Endothelial cell (in vitro differentiated cells): ENCODE measurements around the gene SPDYE3. TPM values are rescaled to one million over a fixed set of nuclear protein-coding genes. Genes with fewer than 3 reads are reported as not detected.
A peak's percentile ranks its signal among the peaks of the same experiment; 100 is the strongest.
"Not testable (repeated sequence)": the region's sequence is repeated elsewhere in the genome, so short reads cannot be mapped to it uniquely, and the experiment has no call there.

Source experiments
- DNase-seq: peaks from one replicate; pipeline ENCODE4 v3.0.0; 2021; ENCODE audit warnings: low spot score
- H3K27ac Mint-ChIP-seq: one replicate; pipeline ENCODE4 v1.8.0; 2021; ENCODE audit warnings: mixed read lengths, inconsistent platforms; ENCODE audit not compliant: unreplicated experiment
- H3K27me3 Mint-ChIP-seq: one replicate; pipeline ENCODE4 v1.8.0; 2021; ENCODE audit warnings: mild to moderate bottlenecking, moderate library complexity, mixed read lengths, inconsistent platforms; ENCODE audit not compliant: unreplicated experiment
- H3K36me3 Mint-ChIP-seq: one replicate; pipeline ENCODE4 v1.8.0; 2021; ENCODE audit warnings: mild to moderate bottlenecking, low read depth, mixed read lengths, inconsistent platforms; ENCODE audit not compliant: unreplicated experiment
- H3K4me1 Mint-ChIP-seq: one replicate; pipeline ENCODE4 v1.8.0; 2021; ENCODE audit warnings: mild to moderate bottlenecking, mixed read lengths, inconsistent platforms; ENCODE audit not compliant: unreplicated experiment
- H3K4me3 Mint-ChIP-seq: one replicate; pipeline ENCODE4 v1.8.0; 2021; ENCODE audit warnings: mild to moderate bottlenecking, mixed read lengths, inconsistent platforms; ENCODE audit not compliant: unreplicated experiment
- H3K9me3 Mint-ChIP-seq: one replicate; pipeline ENCODE4 v1.8.0; 2021; ENCODE audit warnings: mixed read lengths, inconsistent platforms; ENCODE audit not compliant: unreplicated experiment
- total RNA-seq: library from RNA; stranded (reverse); fragmentation: NEBNext Ultra II Directional; extraction: Animal tissue kit (Norgen Biotek cat#: 25700); gene quantifications from one replicate; pipeline ENCODE4 v1.2.1, GENCODE V29; 2021; ENCODE audit not compliant: unreplicated experiment

The SPDYE3 gene
- total RNA-seq, 1 donor from 2014 or later, result not detected

GRCh38 chr7:100288258-100288657, 19.2 kb upstream of the SPDYE3 start:
- not testable (repeated sequence) for DNase-seq, H3K27me3 Mint-ChIP-seq, H3K36me3 Mint-ChIP-seq, H3K27ac Mint-ChIP-seq, H3K9me3 Mint-ChIP-seq, H3K4me3 Mint-ChIP-seq, H3K4me1 Mint-ChIP-seq

GRCh38 chr7:100292162-100292561, 15.3 kb upstream of the SPDYE3 start:
- not testable (repeated sequence) for H3K36me3 Mint-ChIP-seq, H3K4me1 Mint-ChIP-seq, H3K4me3 Mint-ChIP-seq, H3K9me3 Mint-ChIP-seq, H3K27me3 Mint-ChIP-seq, DNase-seq, H3K27ac Mint-ChIP-seq

GRCh38 chr7:100295269-100295668, 12.2 kb upstream of the SPDYE3 start:
- H3K9me3 Mint-ChIP-seq, H3K4me3 Mint-ChIP-seq, H3K4me1 Mint-ChIP-seq, H3K27me3 Mint-ChIP-seq, DNase-seq, H3K36me3 Mint-ChIP-seq: not testable (repeated sequence)
- peak overlapping the region; percentile 33 for H3K27ac Mint-ChIP-seq

GRCh38 chr7:100297852-100298631, 9.5 kb upstream of the SPDYE3 start:
- not testable (repeated sequence) for H3K9me3 Mint-ChIP-seq, H3K4me1 Mint-ChIP-seq, H3K27ac Mint-ChIP-seq, DNase-seq, H3K36me3 Mint-ChIP-seq, H3K4me3 Mint-ChIP-seq, H3K27me3 Mint-ChIP-seq

- H3K4me3 Mint-ChIP-seq, H3K27me3 Mint-ChIP-seq, H3K4me1 Mint-ChIP-seq, H3K9me3 Mint-ChIP-seq, DNase-seq, H3K36me3 Mint-ChIP-seq, H3K27ac Mint-ChIP-seq: not testable (repeated sequence)
Observed at GRCh38 chr7:100298632-100298895, 8.9 kb upstream of the SPDYE3 start.

GRCh38 chr7:100304526-100304925, 3.0 kb upstream of the SPDYE3 start:
- H3K4me1 Mint-ChIP-seq, H3K27ac Mint-ChIP-seq, H3K27me3 Mint-ChIP-seq, H3K9me3 Mint-ChIP-seq, DNase-seq, H3K36me3 Mint-ChIP-seq, H3K4me3 Mint-ChIP-seq: not testable (repeated sequence)

GRCh38 chr7:100318329-100318728, 10.8 kb downstream of the SPDYE3 start:
- not testable (repeated sequence) for H3K4me3 Mint-ChIP-seq, H3K9me3 Mint-ChIP-seq, H3K27ac Mint-ChIP-seq, H3K4me1 Mint-ChIP-seq, H3K27me3 Mint-ChIP-seq, DNase-seq, H3K36me3 Mint-ChIP-seq

GRCh38 chr7:100321648-100322047, 14.1 kb downstream of the SPDYE3 start:
- not testable (repeated sequence) for DNase-seq, H3K4me3 Mint-ChIP-seq, H3K27me3 Mint-ChIP-seq, H3K27ac Mint-ChIP-seq, H3K9me3 Mint-ChIP-seq
- peaks cover 22% of the 10 kb centered on the region for H3K36me3 Mint-ChIP-seq
- peaks cover 13% of the 10 kb centered on the region for H3K4me1 Mint-ChIP-seq

GRCh38 chr7:100324194-100324593, 16.7 kb downstream of the SPDYE3 start:
- peaks cover 13% of the 10 kb centered on the region for H3K4me1 Mint-ChIP-seq
- H3K27me3 Mint-ChIP-seq, DNase-seq, H3K27ac Mint-ChIP-seq, H3K4me3 Mint-ChIP-seq, H3K9me3 Mint-ChIP-seq: not testable (repeated sequence)
- peaks cover 25% of the 10 kb centered on the region for H3K36me3 Mint-ChIP-seq

GRCh38 chr7:100325671-100326070, 18.2 kb downstream of the SPDYE3 start:
- not testable (repeated sequence) for H3K27me3 Mint-ChIP-seq, H3K4me3 Mint-ChIP-seq, H3K9me3 Mint-ChIP-seq, DNase-seq
- H3K27ac Mint-ChIP-seq, result peak overlapping the region; percentile 65
- peaks cover 13% of the 10 kb centered on the region for H3K4me1 Mint-ChIP-seq
- H3K36me3 Mint-ChIP-seq, result peaks cover 17% of the 10 kb centered on the region

- H3K27ac Mint-ChIP-seq, H3K9me3 Mint-ChIP-seq, DNase-seq, H3K4me3 Mint-ChIP-seq, H3K27me3 Mint-ChIP-seq: not testable (repeated sequence)
- Mint-ChIP-seq H3K36me3 (peaks cover 16% of the 10 kb centered on the region), H3K4me1 (peaks cover 13% of the 10 kb centered on the region)
Observed at GRCh38 chr7:100326914-100327313, 19.4 kb downstream of the SPDYE3 start.

- not testable (repeated sequence) for H3K27me3 Mint-ChIP-seq
Observed at GRCh38 chr7:100335566-100336466, 28.3 kb downstream of the SPDYE3 start.

More at GRCh38 chr7:100335566-100336466, 28.3 kb downstream of the SPDYE3 start:
- DNase-seq, result peak; percentile 83
- H3K27ac Mint-ChIP-seq, result peak overlapping the region; percentile 91
- peak overlapping the region; percentile 94 for H3K4me3 Mint-ChIP-seq
- H3K4me1 Mint-ChIP-seq, H3K9me3 Mint-ChIP-seq, H3K36me3 Mint-ChIP-seq: not testable (repeated sequence)
